DOHH2 (cell line): ENCODE data around the gene UBE2D2.

ENCODE experiments used
- H3F3A ChIP-seq: fragments of 200-600 bp; sonication (generic), shearing (Covaris generic); 2 replicates; pipeline ENCODE4 v1.6.0; 2016; ENCODE audit warnings: antibody characterized with exemption, mild to moderate bottlenecking; ENCODE audit not compliant: control insufficient read depth, insufficient read depth
- H3K27ac ChIP-seq: fragments of 200-600 bp; sonication (generic); 2 replicates; pipeline ENCODE4 v1.5.1; 2014; ENCODE audit warnings: low read depth, mild to moderate bottlenecking, low read length, moderate library complexity
- H3K27me3 ChIP-seq: fragments of 200-600 bp; sonication (generic); 2 replicates; pipeline ENCODE4 v1.6.1; 2014; ENCODE audit warnings: mild to moderate bottlenecking, low read length, mixed read lengths; ENCODE audit not compliant: control insufficient read depth
- H3K36me3 ChIP-seq: fragments of 200-600 bp; sonication (generic); 2 replicates; pipeline ENCODE4 v1.6.1; 2014; ENCODE audit warnings: mild to moderate bottlenecking, low read length, moderate library complexity, mixed read lengths; ENCODE audit not compliant: control insufficient read depth
- H3K4me1 ChIP-seq: fragments of 200-600 bp; sonication (generic); 2 replicates; pipeline ENCODE4 v1.6.1; 2014; ENCODE audit warnings: mild to moderate bottlenecking, low read length, mixed read lengths; ENCODE audit not compliant: control insufficient read depth
- H3K4me2 ChIP-seq: fragments of 200-600 bp; sonication (generic); 2 replicates; pipeline ENCODE4 v1.6.0; 2014; ENCODE audit warnings: mild to moderate bottlenecking, low read length, moderate library complexity
- H3K4me3 ChIP-seq: fragments of 200-600 bp; sonication (generic); 2 replicates; pipeline ENCODE4 v1.5.1; 2014; ENCODE audit warnings: mild to moderate bottlenecking, low read length, mixed read lengths
- H3K79me2 ChIP-seq: fragments of 200-600 bp; sonication (generic); 2 replicates; pipeline ENCODE4 v1.6.1; 2014; ENCODE audit warnings: mild to moderate bottlenecking, low read length, mixed read lengths; ENCODE audit not compliant: control insufficient read depth
- H3K9me2 ChIP-seq: fragments of 200-600 bp; sonication (generic); replicated peaks from 2 replicates; pipeline ENCODE4 v1.6.1; 2014; ENCODE audit warnings: mild to moderate bottlenecking, low read length, mixed read lengths; ENCODE audit not compliant: control insufficient read depth
- H3K9me3 ChIP-seq: fragments of 200-600 bp; sonication (generic); 2 replicates; pipeline ENCODE4 v1.6.1; 2014; ENCODE audit warnings: antibody characterized with exemption, low read length, mixed read lengths; ENCODE audit not compliant: control insufficient read depth, insufficient read depth
- H4K20me1 ChIP-seq: fragments of 200-600 bp; sonication (generic); 2 replicates; pipeline ENCODE4 v1.6.0; 2014; ENCODE audit warnings: low read depth, mild to moderate bottlenecking, antibody characterized with exemption, low read length, moderate library complexity; ENCODE audit not compliant: control insufficient read depth, insufficient read depth
- CTCF ChIP-seq: fragments of 200-600 bp; sonication (generic); IDR thresholded peaks from one replicate; pipeline ENCODE4 v1.5.1; 2014; ENCODE audit warnings: antibody characterized with exemption, mild to moderate bottlenecking, low read depth, low read length; ENCODE audit not compliant: poor library complexity, severe bottlenecking
- EZH2phosphoT487 ChIP-seq: fragments of 200-600 bp; sonication (generic); IDR thresholded peaks from 2 replicates; pipeline ENCODE4 v1.6.1; 2017; ENCODE audit warnings: borderline replicate concordance, mild to moderate bottlenecking, antibody characterized with exemption, low read length, moderate library complexity, mixed read lengths

The UBE2D2 gene

GRCh38 chr5:139644646-139645429 is 83.7 kb downstream of the UBE2D2 start:
- Histone ChIP-seq H3K36me3 (no peaks in the 10 kb centered on the region), H3K27me3 (no peaks in the 10 kb centered on the region), H3K9me2 (no peaks in the 10 kb centered on the region), H3K4me2 (no peak overlapping the region), H3K9me3 (no peaks in the 10 kb centered on the region), H3K4me3 (no peak overlapping the region), H3K27ac (no peak overlapping the region), H4K20me1 (0 out of 2 replicates have a peak, but pooled peaks cover 5% of the 10 kb centered on the region), H3K4me1 (peaks cover 43% of the 10 kb centered on the region), H3F3A (0 out of 2 replicates have a peak, but pooled peaks cover 11% of the 10 kb centered on the region), H3K79me2 (peaks cover 15% of the 10 kb centered on the region)
- TF ChIP-seq EZH2phosphoT487 (no peak), CTCF (no peak)

- H3K9me2 ChIP-seq, result no peaks in the 10 kb centered on the region
- H3K27ac ChIP-seq, result no peak overlapping the region
- H3K4me3 ChIP-seq, result no peak overlapping the region
- no peaks in the 10 kb centered on the region for H3K27me3 ChIP-seq
- 0 out of 2 replicates have a peak, but pooled peaks cover 5% of the 10 kb centered on the region for H4K20me1 ChIP-seq
- peaks cover 39% of the 10 kb centered on the region for H3K4me1 ChIP-seq
- 0 out of 2 replicates have a peak, but pooled peaks cover 11% of the 10 kb centered on the region for H3F3A ChIP-seq
- no peak overlapping the region for H3K4me2 ChIP-seq
- no peaks in the 10 kb centered on the region for H3K9me3 ChIP-seq
- TF ChIP-seq CTCF (no peak), EZH2phosphoT487 (no peak)
- H3K36me3 ChIP-seq, result no peaks in the 10 kb centered on the region
- H3K79me2 ChIP-seq, result peaks cover 21% of the 10 kb centered on the region
Observed at GRCh38 chr5:139645430-139645871, 84.3 kb downstream of the UBE2D2 start.

- H3K27ac ChIP-seq, result no peak overlapping the region
- TF ChIP-seq CTCF, result no peak
- TF ChIP-seq EZH2phosphoT487, result no peak
Observed at GRCh38 chr5:139646111-139646510, 85.0 kb downstream of the UBE2D2 start.

More at GRCh38 chr5:139646111-139646510, 85.0 kb downstream of the UBE2D2 start:
- Histone ChIP-seq H3K9me3 (no peaks in the 10 kb centered on the region), H3K79me2 (peaks cover 28% of the 10 kb centered on the region), H3F3A (0 out of 2 replicates have a peak, but pooled peaks cover 11% of the 10 kb centered on the region), H3K9me2 (no peaks in the 10 kb centered on the region), H3K4me3 (no peak overlapping the region), H3K27me3 (no peaks in the 10 kb centered on the region), H3K4me2 (no peak overlapping the region), H3K4me1 (peaks cover 46% of the 10 kb centered on the region), H4K20me1 (peaks cover 11% of the 10 kb centered on the region; the same call in 1 of the 2 replicates), H3K36me3 (no peaks in the 10 kb centered on the region)
